HepG2 (cell line): ENCODE measurements around the gene COMMD9. TPM values are rescaled to one million over a fixed set of nuclear protein-coding genes. Genes with fewer than 3 reads are reported as not detected.

Source experiments
- ATAC-seq: fragments of 200-7000 bp; cut with Tn5 transposase; 3 replicates; pipeline ENCODE4 v1.9.1; 2020; ENCODE audit warnings: mild to moderate bottlenecking, moderate library complexity
- BruUV-seq: library from RNA; stranded (reverse); fragments of 400-500 nt; replicated peaks from 2 replicates; lab custom pipeline; 2021; lab: Mats Ljungman, UMichigan
- CTCF ChIA-PET: fragments of 300-600 bp; formaldehyde crosslinking; extraction: SDS; loops from one replicate; lab custom pipeline; 2021; ENCODE audit warnings: low total read pairs, inconsistent platforms, low intra/inter-chr PET ratio; lab: Yijun Ruan, JAX
- POLR2A ChIA-PET: fragments of 350-600 bp; sonication (Branson Sonifier 250); formaldehyde crosslinking; loops from one replicate; lab custom pipeline; 2020; ENCODE audit warnings: antibody characterized with exemption, inconsistent platforms; lab: Yijun Ruan, JAX
- DNase-seq: peaks from one replicate; pipeline ENCODE4 v3.0.0-alpha.2; 2015; ENCODE audit warnings: low spot score
- FAIRE-seq: peaks from 3 replicates; lab custom pipeline; 2011; peaks lifted over from hg19 to GRCh38; lab: Jason Lieb, UNC
- H2AFZ ChIP-seq: one replicate; pipeline ENCODE4 v1.6.1; 2011; ENCODE audit warnings: low read length, inconsistent platforms
- H3K27ac ChIP-seq: fragments of 300-600 bp; 3 replicates; pipeline ENCODE4 v1.8.0; 2011; ENCODE audit warnings: mixed run types, mild to moderate bottlenecking, mixed read lengths, low read length, inconsistent platforms; ENCODE audit not compliant: insufficient read depth; ENCODE audit errors: extremely low read length
- H3K27me3 ChIP-seq, 2 experiments: fragments of 200-600 bp in 1 of 2; 2 replicates in 1 of 2; 3 replicates in 1 of 2; pipeline versions ENCODE4 v1.6.0 to v1.8.0; 2011; ENCODE audit warnings: low read length in 2 of 2, mild to moderate bottlenecking in 2 of 2, moderate library complexity in 2 of 2, inconsistent platforms in 1 of 2; ENCODE audit not compliant: insufficient read depth in 2 of 2, control insufficient read depth in 1 of 2
- H3K36me3 ChIP-seq, 2 experiments: fragments of 200-600 bp in 1 of 2; replicated peaks in 1 of 2; 2 replicates in 1 of 2; 3 replicates in 1 of 2; pipeline versions ENCODE4 v1.5.1 to v1.8.0; 2011; ENCODE audit warnings: low read length in 2 of 2, inconsistent platforms in 1 of 2; ENCODE audit not compliant: insufficient read depth in 2 of 2, control insufficient read depth in 1 of 2
- H3K4me1 ChIP-seq: 2 replicates; pipeline ENCODE4 v1.5.1; 2012; ENCODE audit warnings: low read length, inconsistent platforms; ENCODE audit not compliant: insufficient read depth
- H3K4me2 ChIP-seq: 2 replicates; pipeline ENCODE4 v1.6.0; 2011; ENCODE audit warnings: low read depth, low read length, inconsistent platforms
- H3K4me3 ChIP-seq, 3 experiments: fragments of 200-600 bp in 1 of 3; sonication (generic), shearing (Covaris generic) in 1 of 3; replicated peaks in 1 of 3; 2 replicates each; pipeline ENCODE4 v1.5.1; 2011 to 2016; ENCODE audit warnings: low read length in 3 of 3, inconsistent platforms in 2 of 3, low read depth in 2 of 3, mild to moderate bottlenecking in 2 of 3, control low read depth in 1 of 3, mixed read lengths in 1 of 3; ENCODE audit not compliant: insufficient read depth in 1 of 3
- H3K79me2 ChIP-seq: one replicate; pipeline ENCODE4 v1.6.1; 2011; ENCODE audit warnings: low read length, inconsistent platforms; ENCODE audit not compliant: insufficient read depth
- H3K9ac ChIP-seq: 2 replicates; pipeline ENCODE4 v1.6.0; 2011; ENCODE audit warnings: mild to moderate bottlenecking, low read depth, low read length, inconsistent platforms; ENCODE audit not compliant: insufficient read depth
- H3K9me3 ChIP-seq: 2 replicates; pipeline ENCODE4 v1.5.1; 2012; ENCODE audit warnings: mild to moderate bottlenecking, low read length
- H4K20me1 ChIP-seq: 2 replicates; pipeline ENCODE4 v1.6.0; 2011; ENCODE audit warnings: inconsistent platforms, mild to moderate bottlenecking, low read length, moderate library complexity; ENCODE audit not compliant: insufficient read depth
- FOXC1 ChIP-seq: sonication (generic); formaldehyde crosslinking; IDR thresholded peaks from 2 replicates; pipeline ENCODE4 v1.8.0; 2022; ENCODE audit warnings: mild to moderate bottlenecking, missing genetic modification reagents, borderline replicate concordance
- FOXP4 ChIP-seq: sonication (generic); formaldehyde crosslinking; IDR thresholded peaks from 2 replicates; pipeline ENCODE4 v1.4.0; 2020; ENCODE audit warnings: missing genetic modification reagents
- GLMP ChIP-seq: sonication (generic); formaldehyde crosslinking; IDR thresholded peaks from 2 replicates; pipeline ENCODE4 v1.9.0; 2021; ENCODE audit warnings: missing genetic modification reagents, mild to moderate bottlenecking, borderline replicate concordance
- GTF3A ChIP-seq: sonication (generic); formaldehyde crosslinking; conservative IDR thresholded peaks from 2 replicates; pipeline ENCODE4 v1.4.0; 2020; ENCODE audit warnings: mild to moderate bottlenecking, missing genetic modification reagents
- MBD4 ChIP-seq: IDR thresholded peaks from 2 replicates; pipeline ENCODE4 v1.6.1; 2012; ENCODE audit warnings: low read length, inconsistent platforms, borderline replicate concordance
- NFRKB ChIP-seq: fragments of 450-650 bp; IDR thresholded peaks from 2 replicates; pipeline ENCODE4 v1.6.1; 2017
- THAP8 ChIP-seq: sonication (generic); formaldehyde crosslinking; IDR thresholded peaks from 2 replicates; pipeline ENCODE4 v1.5.1; 2020; ENCODE audit warnings: missing genetic modification reagents, mild to moderate bottlenecking, borderline replicate concordance
- ZBTB14 ChIP-seq: sonication (generic); formaldehyde crosslinking; IDR thresholded peaks from 2 replicates; pipeline ENCODE4 v1.4.0; 2020; ENCODE audit warnings: missing genetic modification reagents
- ZNF367 ChIP-seq: sonication (generic); formaldehyde crosslinking; IDR thresholded peaks from 2 replicates; pipeline ENCODE4 v1.4.0; 2020; ENCODE audit warnings: missing genetic modification reagents, borderline replicate concordance
- ZNF431 ChIP-seq: sonication (generic); formaldehyde crosslinking; IDR thresholded peaks from 2 replicates; pipeline ENCODE4 v1.9.0; 2022; ENCODE audit warnings: missing genetic modification reagents, low read depth, mild to moderate bottlenecking, borderline replicate concordance
- ZNF879 ChIP-seq: sonication (generic); formaldehyde crosslinking; IDR thresholded peaks from 2 replicates; pipeline ENCODE4 v1.8.1; 2023; ENCODE audit warnings: missing genetic modification reagents
- ZSCAN22 ChIP-seq: sonication (generic); formaldehyde crosslinking; IDR thresholded peaks from 2 replicates; pipeline ENCODE4 v1.4.0; 2020; ENCODE audit warnings: mild to moderate bottlenecking, missing genetic modification reagents
- WGBS: methylation state at CpG from one replicate; pipeline ENCODE4 v1.1.6; 2017; ENCODE audit warnings: low lambda C conversion rate; 5-methylcytosine and 5-hydroxymethylcytosine counted together
- in situ Hi-C: cut with HindIII; loops from 2 replicates; pipeline ENCODE4 v1.10.0; 2017; ENCODE audit warnings: low pct_unique_long_range_greater_than_20kb; ENCODE audit not compliant: extremely low pct_ligation_motif_present
- intact Hi-C: fragments of 100-400 bp; cut with micrococcal nuclease; formaldehyde crosslinking; loops from one replicate; pipeline ENCODE4 v1.10.0; 2022; ENCODE audit not compliant: unreplicated experiment
- polyA plus RNA-seq, 8 experiments: library from polyadenylated mRNA; depleted of rRNA in 3 of 8; stranded (reverse) in 7 of 8; unstranded in 1 of 8; fragments of >200 nt; fragmentation: Illumina TruSeq in 4 of 8; extraction: Trizol in 4 of 8; gene quantifications; 2 replicates each; pipeline versions ENCODE4 v1.2.1 to v1.2.3, GENCODE V29; 2011 to 2016; ENCODE audit warnings: low read depth in 4 of 8, missing spikeins in 1 of 8, mixed read lengths in 1 of 8; ENCODE audit not compliant: insufficient read depth in 1 of 8
- total RNA-seq, 5 experiments: library from RNA; depleted of rRNA; stranded (reverse); fragments of >200 nt; fragmentation: Illumina TruSeq; extraction: Trizol; gene quantifications; 2 replicates each; pipeline ENCODE4 v1.2.3, GENCODE V29; 2016; ENCODE audit warnings: low read depth in 1 of 5

COMMD9 gene
- total and polyA plus RNA-seq, 2 of the 13 experiments (the other 11 are each of a cell fraction or from before 2014, with no cell fraction given), result 47.3 to 76.7 TPM

DNA sequence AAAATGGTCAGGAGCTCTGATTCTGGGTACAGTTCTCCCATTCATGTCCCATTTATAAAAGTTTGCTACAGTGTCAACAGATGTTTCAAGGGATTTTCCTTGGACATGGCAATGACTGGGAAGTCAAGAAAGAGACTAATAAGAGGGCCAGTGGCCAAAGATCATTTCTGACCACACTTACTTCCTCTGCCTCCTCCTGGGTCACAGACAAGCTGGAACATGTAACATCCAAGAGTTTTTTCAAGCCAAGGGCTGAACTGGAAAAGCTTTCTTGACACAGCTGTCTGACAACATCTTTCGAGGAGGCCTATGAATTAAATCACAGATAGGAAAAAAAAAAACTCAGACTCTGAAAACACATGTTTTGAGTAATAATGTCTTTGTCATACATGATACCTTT, 8.7 kb downstream of the COMMD9 start:
- no TSS peak for BruUV-seq
- Histone ChIP-seq H3K4me1 (no peaks in the 10 kb centered on the region), H3K9ac (no peak overlapping the region), H3K36me3 (peaks cover 7 to 11% of the 10 kb centered on the region in 2 experiments; a peak in 4 of 5 replicates), H3K4me3 (no peak overlapping the region), H3K79me2 (peaks cover 8% of the 10 kb centered on the region), H3K4me2 (no peak overlapping the region), H3K27ac (no peak overlapping the region), H3K27me3 (no peaks in the 10 kb centered on the region), H4K20me1 (no peaks in the 10 kb centered on the region; the same call in 1 of the 2 replicates), H2AFZ (no peak overlapping the region), H3K9me3 (no peaks in the 10 kb centered on the region)
- in situ Hi-C loops, result no loop called here
- ATAC-seq, result no peak
- no peak for TF ChIP-seq ZSCAN22 (CRISPR knock-in tag)
- no peak for TF ChIP-seq ZBTB14 (CRISPR knock-in tag)
- no peak for TF ChIP-seq ZNF879 (CRISPR knock-in tag)
- no peak for TF ChIP-seq GTF3A (CRISPR knock-in tag)
- no peak for TF ChIP-seq THAP8 (CRISPR knock-in tag)
- TF ChIP-seq NFRKB, result no peak
- no peak for TF ChIP-seq FOXC1
- no peak for TF ChIP-seq FOXP4
- no peak for TF ChIP-seq ZNF367 (CRISPR knock-in tag)
- TF ChIP-seq MBD4, result no peak
- TF ChIP-seq ZNF431 (CRISPR knock-in tag), result no peak
- no peak for TF ChIP-seq GLMP
- intact Hi-C loops, result no loop called here
- POLR2A ChIA-PET, result no interaction called here
- 100% methylated on average over 1 of the region's 1 CpG for WGBS
- CTCF ChIA-PET, result no interaction called here
- no peak for DNase-seq
- no peak for FAIRE-seq
